MM.1S (cell line): ENCODE data around the gene ZNF410.

Experiments
- DNase-seq: peaks from one replicate; pipeline ENCODE4 v3.0.0-alpha.2; 2015
- H2AFZ ChIP-seq: fragments of 300-600 bp; sonication (generic); 2 replicates; pipeline ENCODE4 v1.6.0; 2016; ENCODE audit warnings: antibody characterized with exemption, low read length
- H3F3A ChIP-seq: fragments of 300-600 bp; sonication (generic); 2 replicates; pipeline ENCODE4 v1.6.1; 2016; ENCODE audit warnings: mild to moderate bottlenecking, antibody characterized with exemption, low read length, moderate library complexity, mixed read lengths; ENCODE audit not compliant: insufficient read depth
- H3K27ac ChIP-seq: fragments of 300-600 bp; sonication (generic); 2 replicates; pipeline ENCODE4 v1.5.1; 2016; ENCODE audit warnings: mild to moderate bottlenecking, low read length
- H3K27me3 ChIP-seq: fragments of 300-600 bp; sonication (generic); replicated peaks from 2 replicates; pipeline ENCODE4 v1.6.0; 2016; ENCODE audit warnings: low read length; ENCODE audit not compliant: insufficient read depth
- H3K36me3 ChIP-seq: fragments of 300-600 bp; sonication (generic); replicated peaks from 2 replicates; pipeline ENCODE4 v1.6.1; 2016; ENCODE audit warnings: mild to moderate bottlenecking, low read length, mixed read lengths; ENCODE audit not compliant: insufficient read depth
- H3K4me1 ChIP-seq: fragments of 300-600 bp; sonication (generic); 2 replicates; pipeline ENCODE4 v1.6.1; 2016; ENCODE audit warnings: low read length, mixed read lengths
- H3K4me2 ChIP-seq: fragments of 300-600 bp; sonication (generic); 2 replicates; pipeline ENCODE4 v1.6.0; 2016; ENCODE audit warnings: low read depth, low read length
- H3K4me3 ChIP-seq: fragments of 300-600 bp; sonication (generic); 2 replicates; pipeline ENCODE4 v1.5.1; 2016; ENCODE audit warnings: low read length, mixed read lengths
- H3K79me2 ChIP-seq: fragments of 300-600 bp; sonication (generic); 2 replicates; pipeline ENCODE4 v1.6.1; 2016; ENCODE audit warnings: mixed run types, low read length, mixed read lengths
- H3K9ac ChIP-seq: fragments of 300-600 bp; sonication (generic); 2 replicates; pipeline ENCODE4 v1.6.1; 2016; ENCODE audit warnings: low read length, mixed read lengths
- H3K9me2 ChIP-seq: fragments of 300-600 bp; sonication (generic); replicated peaks from 2 replicates; pipeline ENCODE4 v1.6.1; 2016; ENCODE audit warnings: mild to moderate bottlenecking, low read length, mixed read lengths; ENCODE audit not compliant: insufficient read depth
- H3K9me3 ChIP-seq: fragments of 300-600 bp; sonication (generic); replicated peaks from 2 replicates; pipeline ENCODE4 v1.6.1; 2016; ENCODE audit warnings: mild to moderate bottlenecking, low read length, mixed read lengths; ENCODE audit not compliant: insufficient read depth
- H4K20me1 ChIP-seq: fragments of 300-600 bp; sonication (generic); 2 replicates; pipeline ENCODE4 v1.6.1; 2016; ENCODE audit warnings: mild to moderate bottlenecking, low read length, moderate library complexity, mixed read lengths; ENCODE audit not compliant: insufficient read depth
- EZH2 ChIP-seq: fragments of 300-600 bp; sonication (generic); optimal IDR thresholded peaks from 2 replicates; pipeline ENCODE3; 2017; ENCODE audit warnings: low read depth, mild to moderate bottlenecking, antibody characterized with exemption, low read length, mixed read lengths
- EZH2phosphoT487 ChIP-seq: fragments of 300-600 bp; sonication (generic); IDR thresholded peaks from 2 replicates; pipeline ENCODE4 v1.6.1; 2018; ENCODE audit warnings: antibody characterized with exemption, low read length
- TF ChIP-seq, protein P1 (sequence below): fragments of 300-600 bp; sonication (generic); IDR thresholded peaks from 2 replicates; pipeline ENCODE4 v1.5.1; 2016; ENCODE audit warnings: antibody characterized with exemption, low read length, mixed read lengths

Gene ZNF410

DNA sequence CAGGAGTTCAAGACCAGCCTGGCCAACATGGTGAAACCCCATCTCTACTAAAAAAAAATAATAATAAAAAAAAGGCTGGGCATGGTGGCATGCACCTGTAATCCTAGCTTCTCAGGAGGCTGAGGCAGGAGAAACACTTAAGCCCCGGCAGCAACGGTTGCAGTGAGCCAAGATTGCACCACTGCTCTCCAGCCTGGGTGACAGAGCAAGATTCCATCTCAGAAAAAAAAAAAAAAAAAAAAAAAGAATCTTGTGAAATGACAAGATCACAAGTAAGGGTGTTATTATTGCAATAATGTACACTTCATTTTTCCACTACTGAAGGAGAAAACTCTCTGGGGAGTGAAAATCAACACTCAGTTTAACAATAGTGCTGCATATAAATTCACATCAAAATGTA, 43.8 kb upstream of the ZNF410 start:
- TF ChIP-seq EZH2phosphoT487: no peak
- TF ChIP-seq, protein P1, sequence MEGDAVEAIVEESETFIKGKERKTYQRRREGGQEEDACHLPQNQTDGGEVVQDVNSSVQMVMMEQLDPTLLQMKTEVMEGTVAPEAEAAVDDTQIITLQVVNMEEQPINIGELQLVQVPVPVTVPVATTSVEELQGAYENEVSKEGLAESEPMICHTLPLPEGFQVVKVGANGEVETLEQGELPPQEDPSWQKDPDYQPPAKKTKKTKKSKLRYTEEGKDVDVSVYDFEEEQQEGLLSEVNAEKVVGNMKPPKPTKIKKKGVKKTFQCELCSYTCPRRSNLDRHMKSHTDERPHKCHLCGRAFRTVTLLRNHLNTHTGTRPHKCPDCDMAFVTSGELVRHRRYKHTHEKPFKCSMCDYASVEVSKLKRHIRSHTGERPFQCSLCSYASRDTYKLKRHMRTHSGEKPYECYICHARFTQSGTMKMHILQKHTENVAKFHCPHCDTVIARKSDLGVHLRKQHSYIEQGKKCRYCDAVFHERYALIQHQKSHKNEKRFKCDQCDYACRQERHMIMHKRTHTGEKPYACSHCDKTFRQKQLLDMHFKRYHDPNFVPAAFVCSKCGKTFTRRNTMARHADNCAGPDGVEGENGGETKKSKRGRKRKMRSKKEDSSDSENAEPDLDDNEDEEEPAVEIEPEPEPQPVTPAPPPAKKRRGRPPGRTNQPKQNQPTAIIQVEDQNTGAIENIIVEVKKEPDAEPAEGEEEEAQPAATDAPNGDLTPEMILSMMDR: no peak
- no peak for TF ChIP-seq EZH2
- Histone ChIP-seq H3K4me1 (no peaks in the 10 kb centered on the region), H3K79me2 (no peaks in the 10 kb centered on the region), H3K9me3 (no peaks in the 10 kb centered on the region), H3K9ac (no peak overlapping the region), H2AFZ (no peak overlapping the region), H3K36me3 (no peaks in the 10 kb centered on the region), H3K27ac (no peak overlapping the region), H3F3A (no peaks in the 10 kb centered on the region), H3K4me3 (no peak overlapping the region), H3K9me2 (no peaks in the 10 kb centered on the region), H4K20me1 (no peaks in the 10 kb centered on the region), H3K27me3 (no peaks in the 10 kb centered on the region), H3K4me2 (no peak overlapping the region)
- DNase-seq: no peak

DNA sequence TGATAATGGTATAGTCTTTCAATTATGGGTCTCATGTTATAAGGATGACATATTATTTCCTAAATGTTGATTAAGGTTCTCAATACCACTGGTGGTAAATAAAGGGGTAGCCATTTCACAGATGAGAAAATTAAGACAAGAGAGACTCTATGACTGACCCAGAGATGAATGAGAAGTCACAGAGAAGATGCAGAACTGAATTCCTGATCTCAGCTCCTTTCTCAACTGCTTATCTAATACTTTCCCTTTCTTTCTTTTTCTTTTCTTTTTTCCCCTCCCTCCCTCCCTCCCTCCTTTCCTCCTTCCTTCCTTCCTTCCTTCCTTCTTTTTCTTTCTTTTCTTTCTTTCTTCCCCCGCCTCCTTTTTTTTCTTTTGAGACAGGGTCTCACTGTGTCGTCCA, 43.4 kb upstream of the ZNF410 start:
- Histone ChIP-seq H3K36me3 (no peaks in the 10 kb centered on the region), H3K9me2 (no peaks in the 10 kb centered on the region)
- TF ChIP-seq EZH2 (no peak), EZH2phosphoT487 (no peak)

DNA sequence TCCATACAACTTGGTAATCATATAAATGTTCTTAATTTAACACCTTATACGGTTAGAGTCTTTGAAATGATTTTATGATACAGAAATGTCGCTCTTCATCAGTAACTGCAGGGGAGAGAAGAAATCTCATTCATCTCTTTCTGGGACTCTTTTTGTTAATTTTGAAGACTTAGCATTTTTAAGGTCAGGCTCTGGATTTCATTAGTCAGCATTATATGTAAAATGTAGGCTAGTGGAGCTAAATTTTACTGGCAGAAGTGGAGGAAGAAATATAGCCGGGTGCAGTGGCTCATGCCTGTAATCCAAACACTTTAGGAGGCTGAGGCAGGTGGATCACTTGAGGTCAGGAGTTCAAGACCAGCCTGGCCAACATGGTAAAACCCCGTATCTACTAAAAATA, 39.7 kb upstream of the ZNF410 start:
- TF ChIP-seq, protein P1: no peak
- TF ChIP-seq EZH2 (no peak), EZH2phosphoT487 (no peak)
- no peak overlapping the region for H2AFZ ChIP-seq
- no peaks in the 10 kb centered on the region for H4K20me1 ChIP-seq
- no peak overlapping the region for H3K4me3 ChIP-seq
- H3K4me2 ChIP-seq: no peak overlapping the region
- no peaks in the 10 kb centered on the region for H3K9me2 ChIP-seq
- H3K27me3 ChIP-seq: no peaks in the 10 kb centered on the region
- no peaks in the 10 kb centered on the region for H3K36me3 ChIP-seq
- H3K9ac ChIP-seq: no peak overlapping the region
- H3K4me1 ChIP-seq: no peaks in the 10 kb centered on the region
- H3K27ac ChIP-seq: no peak overlapping the region
- H3K9me3 ChIP-seq: no peaks in the 10 kb centered on the region
- no peaks in the 10 kb centered on the region for H3F3A ChIP-seq
- no peak for DNase-seq
- no peaks in the 10 kb centered on the region for H3K79me2 ChIP-seq

More for the DNA sequence above, 43.4 kb upstream of the ZNF410 start:
- no peaks in the 10 kb centered on the region for H3K79me2 ChIP-seq
- H3F3A ChIP-seq: no peaks in the 10 kb centered on the region
- H3K4me3 ChIP-seq: no peak overlapping the region
- no peak overlapping the region for H2AFZ ChIP-seq
- H3K27me3 ChIP-seq: no peaks in the 10 kb centered on the region
- H4K20me1 ChIP-seq: no peaks in the 10 kb centered on the region
- DNase-seq: no peak
- no peak overlapping the region for H3K4me2 ChIP-seq
- no peak overlapping the region for H3K9ac ChIP-seq
- H3K27ac ChIP-seq: no peak overlapping the region
- no peaks in the 10 kb centered on the region for H3K9me3 ChIP-seq
- H3K4me1 ChIP-seq: no peaks in the 10 kb centered on the region

DNA sequence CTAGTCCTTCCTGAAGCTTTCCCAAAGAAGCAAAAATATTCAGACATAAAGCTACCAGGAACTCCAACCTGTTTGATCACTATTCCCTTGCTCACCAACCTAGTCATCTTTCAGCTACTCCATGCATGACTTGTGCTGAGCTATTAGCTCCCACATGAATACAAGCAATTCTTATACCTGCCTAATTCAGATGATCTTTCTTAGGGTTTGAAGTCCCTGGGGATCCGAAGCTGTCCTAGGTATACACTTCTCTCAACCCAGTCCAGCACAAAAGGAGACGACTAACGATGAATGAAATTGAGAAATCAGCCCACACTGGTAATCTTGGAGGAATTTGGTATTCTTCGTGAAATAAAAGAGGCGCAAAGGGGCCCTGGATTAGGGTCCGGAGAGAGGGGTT, 35.7 kb upstream of the ZNF410 start:
- Histone ChIP-seq H3K79me2 (no peaks in the 10 kb centered on the region), H3F3A (no peaks in the 10 kb centered on the region), H3K9ac (peak overlapping the region; percentile 52; the same call in 1 of the 2 replicates), H4K20me1 (no peaks in the 10 kb centered on the region), H3K4me2 (peak overlapping the region; percentile 69; the same call in 1 of the 2 replicates), H3K4me3 (peak overlapping the region; percentile 66; the same call in 1 of the 2 replicates), H3K27ac (no peak overlapping the region), H3K9me2 (no peaks in the 10 kb centered on the region), H3K36me3 (no peaks in the 10 kb centered on the region), H3K4me1 (no peaks in the 10 kb centered on the region), H2AFZ (peak overlapping the region; percentile 87), H3K9me3 (no peaks in the 10 kb centered on the region), H3K27me3 (no peaks in the 10 kb centered on the region)
- TF ChIP-seq EZH2: no peak
- no peak for TF ChIP-seq EZH2phosphoT487
- TF ChIP-seq, protein P1: no peak
- DNase-seq: no peak
